ENCODE data around the gene SORL1-AS1.
"Not testable (repeated sequence)": the region's sequence is repeated elsewhere in the genome, so short reads cannot be mapped to it uniquely, and the experiment has no call there.

SORL1-AS1 gene

DNA sequence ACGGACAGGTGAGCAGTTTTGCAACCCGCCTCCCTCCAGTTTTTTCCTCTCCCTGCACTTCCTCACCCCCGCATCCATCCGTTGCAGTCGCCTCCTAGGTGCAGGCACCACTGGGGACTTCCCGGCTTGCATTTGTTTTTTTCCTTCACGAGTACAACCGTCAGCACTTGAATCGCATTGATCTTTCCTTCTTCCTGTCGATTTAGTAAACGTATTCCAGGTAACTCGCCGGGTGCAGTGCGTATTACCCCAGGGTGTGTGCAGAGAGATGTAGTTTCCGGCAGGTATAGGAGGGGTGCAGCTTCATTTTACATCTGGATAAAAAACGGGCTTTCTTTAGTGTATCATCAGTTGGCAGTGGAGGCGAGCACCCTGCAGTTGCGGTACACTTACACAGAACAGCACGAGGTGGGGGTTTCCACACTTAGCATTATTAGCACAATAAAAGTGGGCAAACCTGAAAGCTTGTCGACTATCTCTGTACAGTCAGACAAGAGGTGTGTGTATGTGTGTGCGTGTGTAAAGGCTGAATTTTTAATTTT is at the start of gene SORL1-AS1:
Gene SORL1-AS1, minus strand, starts transcription at position 359 of the 542 bp plus-strand sequence.
- peak; percentile 42 for DNase-seq (ENCODE audit: low read depth, low spot score)

DNA sequence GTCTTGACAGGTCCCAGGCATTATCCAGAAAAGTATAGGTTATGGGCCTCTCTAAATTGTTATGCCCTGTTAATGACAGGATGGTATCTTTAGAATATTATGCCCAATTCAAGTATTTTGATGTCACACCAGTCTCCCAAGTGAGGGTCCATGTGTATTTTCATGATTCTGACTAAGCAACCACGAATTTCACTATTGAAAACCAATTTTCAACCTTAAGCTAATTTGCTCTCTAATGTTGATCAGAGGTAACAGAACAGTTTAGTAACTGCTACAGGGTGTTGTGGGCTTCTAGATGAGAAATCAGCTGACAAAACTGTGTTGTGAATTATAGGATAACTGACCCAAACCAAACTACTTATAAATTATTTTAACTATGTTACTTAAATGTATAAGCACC is 48.0 kb upstream of the SORL1-AS1 start:
- no peak for DNase-seq (ENCODE audit: low read depth, low spot score)

DNA sequence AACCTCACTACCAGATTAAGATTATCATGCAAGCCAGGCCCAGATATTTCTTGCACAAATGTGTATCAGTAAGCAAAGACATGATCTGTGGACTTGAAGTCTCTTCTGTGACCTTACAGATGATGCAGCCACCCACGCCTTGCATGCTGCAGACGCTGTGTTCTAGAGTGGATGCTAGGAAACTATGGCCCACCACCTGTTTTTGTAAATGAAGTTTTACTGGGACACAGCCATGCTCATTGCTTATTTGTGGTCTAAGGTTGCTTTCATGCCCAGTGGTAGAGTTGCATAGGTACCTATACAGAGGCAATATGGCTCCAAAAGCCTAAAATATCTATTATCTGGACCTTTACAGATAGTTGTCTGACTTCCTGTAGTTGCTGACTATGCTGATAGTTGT is 47.5 kb upstream of the SORL1-AS1 start:
- no peak for DNase-seq (ENCODE audit: low read depth, low spot score)

DNA sequence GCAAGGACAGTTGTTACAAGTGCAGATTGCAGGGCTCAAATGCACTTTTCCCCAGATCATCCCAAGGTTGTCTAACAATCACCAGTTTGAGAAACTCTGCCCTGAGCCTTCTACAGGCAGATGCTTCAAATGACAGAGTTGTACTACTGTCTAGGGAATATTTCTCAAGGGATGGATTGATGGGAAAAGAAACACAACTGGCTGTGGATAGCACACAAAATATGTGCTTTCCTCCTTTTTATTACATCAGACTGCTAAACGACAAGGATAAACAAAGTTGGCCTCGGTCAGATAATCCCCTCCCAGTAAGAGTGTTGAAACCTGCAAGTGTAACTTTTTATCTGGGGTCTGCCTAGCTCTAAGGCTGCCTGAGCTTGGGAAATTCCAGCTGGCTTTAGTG is 46.6 kb upstream of the SORL1-AS1 start:
- no peak for DNase-seq (ENCODE audit: low read depth, low spot score)

DNA sequence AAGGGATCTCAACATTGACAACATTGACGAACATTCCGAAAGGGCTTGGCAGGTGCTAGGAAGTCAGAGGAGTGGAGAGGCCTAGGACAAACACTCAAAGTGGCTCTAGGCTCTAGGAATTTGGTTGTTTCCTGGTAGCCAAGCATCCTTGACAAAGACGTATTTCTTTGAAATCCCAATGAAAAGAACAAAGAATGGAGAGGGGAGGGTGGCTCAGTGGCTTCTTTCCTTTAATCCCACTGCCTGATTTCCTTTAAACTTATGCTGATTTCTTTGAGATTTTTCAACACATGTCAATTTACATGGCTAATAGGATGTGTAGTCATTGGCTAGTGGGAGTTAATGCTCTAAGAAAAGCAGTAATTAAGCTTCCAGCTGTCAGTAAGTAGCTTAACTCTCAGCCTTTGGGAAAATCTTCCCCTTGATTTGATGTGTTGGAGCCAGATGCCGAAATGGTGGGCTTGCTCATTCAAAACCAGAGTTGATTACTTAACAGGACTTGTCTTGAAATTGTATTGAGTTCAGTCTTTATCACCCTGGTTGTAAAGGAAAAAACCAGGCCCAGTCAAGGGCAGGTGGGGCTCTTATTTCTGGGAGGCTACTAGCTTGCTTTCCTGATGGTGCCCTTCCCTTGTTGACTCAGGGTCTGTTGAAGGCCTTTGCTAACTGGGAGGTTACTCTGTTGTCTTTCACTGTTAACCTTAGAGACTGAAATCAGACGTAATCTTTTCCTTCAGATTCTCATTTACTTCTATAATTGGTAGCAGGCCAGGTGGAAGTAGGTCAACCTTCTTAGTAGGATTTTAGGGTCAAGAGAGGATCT is 44.6 kb upstream of the SORL1-AS1 start:
- no peak for DNase-seq (ENCODE audit: low read depth, low spot score)

DNA sequence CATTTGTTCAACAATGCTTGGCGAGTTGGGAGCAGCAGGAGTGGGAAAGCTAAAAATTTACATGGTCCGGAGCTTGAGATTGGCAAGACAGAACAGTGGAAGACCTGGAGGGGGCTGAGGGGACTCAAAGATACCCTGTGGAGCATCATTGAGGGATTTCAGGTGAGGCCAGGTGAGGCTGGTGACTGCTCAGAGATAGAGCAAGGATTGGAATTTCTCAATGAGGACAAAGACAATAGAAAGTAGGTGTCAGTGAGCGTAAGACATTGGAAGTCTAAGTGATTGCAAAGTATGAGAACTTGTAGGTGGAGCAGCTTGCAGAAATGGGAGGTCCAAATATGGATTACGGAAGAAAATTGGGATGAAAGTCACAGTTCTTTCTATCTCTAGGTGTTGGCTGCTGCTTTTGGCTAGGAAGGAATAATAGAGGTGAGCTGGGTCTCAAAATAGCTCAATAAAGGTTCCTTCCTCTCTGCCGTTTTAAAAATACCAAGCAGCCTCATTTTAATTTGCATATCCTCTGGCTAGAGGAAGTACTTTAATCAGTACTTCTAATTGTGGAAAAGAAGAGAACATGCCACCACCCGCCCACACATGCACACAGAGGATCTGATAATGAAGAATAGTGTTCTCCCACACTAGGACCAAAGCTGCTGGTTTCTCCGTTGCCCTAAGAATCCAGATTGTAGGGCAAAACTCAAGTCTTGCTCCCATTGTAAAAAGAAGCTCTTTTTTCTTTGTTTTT is 41.8 kb upstream of the SORL1-AS1 start:
- DNase-seq (ENCODE audit: low read depth, low spot score): no peak

DNA sequence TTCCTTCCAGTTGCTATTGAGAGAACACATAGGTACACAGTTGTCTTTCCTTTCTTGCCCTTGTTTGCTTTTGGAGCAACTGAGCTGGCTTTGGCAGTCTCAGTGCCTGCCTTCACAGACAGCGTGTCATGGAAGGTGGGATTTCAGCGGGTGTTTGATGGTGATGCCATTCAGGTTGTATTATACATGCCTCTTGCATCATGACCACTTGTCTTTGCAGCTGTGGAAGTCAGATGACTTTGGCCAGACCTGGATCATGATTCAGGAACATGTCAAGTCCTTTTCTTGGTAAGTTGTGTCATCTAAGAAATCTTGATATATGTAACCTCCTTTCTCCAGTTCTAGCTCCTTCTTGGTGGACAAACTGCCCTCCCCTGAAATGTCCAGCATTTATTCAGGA is 37.1 kb upstream of the SORL1-AS1 start:
- no peak for DNase-seq (ENCODE audit: low read depth, low spot score)

DNA sequence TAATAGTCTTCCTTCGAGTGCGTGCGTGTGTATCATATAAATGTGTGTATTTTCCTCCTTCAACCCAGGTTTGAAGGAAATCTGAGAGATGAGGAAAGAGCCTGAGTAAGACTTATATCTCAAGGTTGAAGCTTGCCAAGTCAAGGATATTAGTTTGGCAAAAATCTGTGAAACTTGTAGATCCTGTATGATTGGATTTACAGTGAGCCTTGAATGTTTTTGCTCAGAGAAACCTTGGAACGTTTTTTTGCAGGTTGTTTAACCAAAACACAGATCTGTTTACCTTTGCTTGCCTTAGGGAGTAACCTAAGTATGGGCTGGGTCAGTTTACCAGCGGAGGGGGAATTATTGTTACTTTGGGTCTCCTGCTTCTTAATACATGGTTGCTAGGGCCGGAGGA is 35.9 kb upstream of the SORL1-AS1 start:
- DNase-seq (ENCODE audit: low read depth, low spot score): no peak

DNA sequence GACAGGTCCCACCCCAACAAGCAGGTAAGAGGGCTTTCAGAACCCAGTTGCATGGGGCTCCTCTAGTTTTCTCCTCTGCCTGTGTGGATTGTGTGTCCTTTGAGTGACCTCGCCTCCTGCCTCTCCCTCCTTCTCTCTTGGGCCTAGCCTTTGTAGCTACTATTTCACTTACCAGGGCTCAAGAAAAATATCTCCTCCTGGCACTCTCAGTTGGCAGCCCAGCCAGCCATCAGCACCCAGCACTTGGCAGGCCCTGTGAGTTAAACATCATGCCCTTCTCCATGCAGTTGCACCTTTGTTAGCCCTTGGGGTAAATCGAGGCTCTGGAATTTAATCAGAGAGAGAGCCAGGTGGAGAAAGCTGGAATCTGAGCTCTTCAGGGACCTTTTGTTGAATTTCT is 35.4 kb upstream of the SORL1-AS1 start:
- no peak for DNase-seq (ENCODE audit: low read depth, low spot score)

DNA sequence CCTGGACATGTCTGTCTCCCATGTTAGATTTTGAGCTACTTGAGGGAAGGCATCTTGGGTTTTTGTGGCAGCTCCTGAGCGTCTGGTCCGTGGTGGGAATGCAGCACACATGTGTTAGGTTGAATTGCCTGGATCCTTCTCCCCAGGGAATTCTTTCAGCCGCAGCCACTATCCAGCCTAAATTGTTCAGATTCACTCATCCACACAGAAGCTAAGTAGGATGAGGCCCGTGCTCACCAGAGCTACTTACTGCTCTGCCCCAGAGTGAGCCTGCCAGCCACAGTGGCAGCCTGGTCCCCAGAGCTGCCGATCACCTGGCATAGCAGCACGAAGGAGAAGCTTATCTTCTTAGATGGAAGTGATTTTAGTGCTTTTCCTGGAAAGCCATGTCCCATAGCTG is 34.4 kb upstream of the SORL1-AS1 start:
- no peak for DNase-seq (ENCODE audit: low read depth, low spot score)

DNA sequence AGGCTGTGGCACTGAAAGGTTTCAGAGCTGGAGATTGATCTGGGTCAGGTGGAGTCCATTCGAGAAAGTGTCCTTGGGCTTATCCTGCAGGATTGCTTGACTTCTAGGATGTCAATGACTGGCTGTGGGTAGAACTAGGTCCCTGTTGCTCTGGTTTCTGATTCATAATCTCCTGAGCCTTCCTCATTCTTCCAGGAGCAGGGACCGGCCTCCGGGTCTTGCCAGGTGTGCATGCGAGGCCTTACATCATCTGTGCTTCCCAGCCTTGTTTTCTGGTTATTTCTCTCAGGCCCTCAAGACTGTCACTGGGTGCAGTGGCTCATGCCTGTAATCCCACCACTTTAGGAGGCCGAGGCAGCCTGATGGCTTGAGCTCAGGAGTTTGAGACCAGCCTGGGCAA is 33.3 kb upstream of the SORL1-AS1 start:
- no peak for DNase-seq (ENCODE audit: low read depth, low spot score)

DNA sequence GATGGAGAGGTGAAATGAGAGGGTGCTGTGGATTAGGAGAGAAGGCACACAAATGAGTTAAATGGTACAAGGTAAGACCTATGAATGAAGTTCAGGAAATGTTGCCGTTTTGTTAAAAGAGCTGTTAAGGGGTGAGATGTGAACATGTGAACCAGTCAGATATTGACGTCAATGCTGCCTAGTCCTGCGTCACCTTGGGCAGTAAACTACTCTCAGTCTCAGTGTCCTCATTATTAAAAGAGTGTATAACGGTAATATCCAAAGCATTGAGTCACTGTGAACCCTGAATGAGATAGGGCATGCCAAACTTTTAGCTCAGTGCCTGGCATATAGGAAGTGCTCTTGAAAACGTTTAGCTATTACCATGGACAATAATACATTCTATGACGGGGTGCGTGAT is 32.4 kb upstream of the SORL1-AS1 start:
- DNase-seq (ENCODE audit: low read depth, low spot score): no peak

DNA sequence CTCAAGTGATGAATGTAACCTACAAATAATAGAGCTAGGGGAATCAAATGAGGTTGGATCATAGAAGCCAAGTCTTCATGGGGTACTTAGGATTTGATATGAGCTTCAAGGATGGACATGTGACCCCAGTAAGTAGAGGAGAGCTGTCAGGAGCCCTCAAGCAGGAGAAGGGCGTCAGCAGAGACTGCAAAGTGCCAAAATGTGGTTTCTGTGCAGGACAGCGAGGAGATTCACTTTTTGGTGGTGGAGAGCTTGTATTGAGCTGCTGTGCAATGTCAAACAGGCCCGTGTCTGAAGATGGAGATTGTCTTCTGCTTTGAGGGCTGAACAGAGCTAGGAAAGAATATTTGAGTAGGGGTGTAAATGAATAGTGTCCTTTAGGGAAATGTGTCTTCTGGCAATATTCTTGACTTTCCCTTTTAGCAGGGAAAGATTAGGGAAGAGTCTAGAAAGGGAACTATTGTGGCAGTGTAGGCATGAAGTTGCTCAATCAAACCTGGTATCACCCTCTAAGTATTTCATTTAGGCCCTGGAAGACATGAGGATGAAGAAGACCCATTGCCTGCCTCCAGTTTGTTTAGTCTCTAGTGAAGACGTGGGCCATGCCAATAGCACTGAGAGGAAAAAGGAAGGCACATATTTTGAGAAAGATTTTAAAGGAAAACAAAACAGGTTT is 31.2 kb upstream of the SORL1-AS1 start:
- DNase-seq (ENCODE audit: low read depth, low spot score): no peak

DNA sequence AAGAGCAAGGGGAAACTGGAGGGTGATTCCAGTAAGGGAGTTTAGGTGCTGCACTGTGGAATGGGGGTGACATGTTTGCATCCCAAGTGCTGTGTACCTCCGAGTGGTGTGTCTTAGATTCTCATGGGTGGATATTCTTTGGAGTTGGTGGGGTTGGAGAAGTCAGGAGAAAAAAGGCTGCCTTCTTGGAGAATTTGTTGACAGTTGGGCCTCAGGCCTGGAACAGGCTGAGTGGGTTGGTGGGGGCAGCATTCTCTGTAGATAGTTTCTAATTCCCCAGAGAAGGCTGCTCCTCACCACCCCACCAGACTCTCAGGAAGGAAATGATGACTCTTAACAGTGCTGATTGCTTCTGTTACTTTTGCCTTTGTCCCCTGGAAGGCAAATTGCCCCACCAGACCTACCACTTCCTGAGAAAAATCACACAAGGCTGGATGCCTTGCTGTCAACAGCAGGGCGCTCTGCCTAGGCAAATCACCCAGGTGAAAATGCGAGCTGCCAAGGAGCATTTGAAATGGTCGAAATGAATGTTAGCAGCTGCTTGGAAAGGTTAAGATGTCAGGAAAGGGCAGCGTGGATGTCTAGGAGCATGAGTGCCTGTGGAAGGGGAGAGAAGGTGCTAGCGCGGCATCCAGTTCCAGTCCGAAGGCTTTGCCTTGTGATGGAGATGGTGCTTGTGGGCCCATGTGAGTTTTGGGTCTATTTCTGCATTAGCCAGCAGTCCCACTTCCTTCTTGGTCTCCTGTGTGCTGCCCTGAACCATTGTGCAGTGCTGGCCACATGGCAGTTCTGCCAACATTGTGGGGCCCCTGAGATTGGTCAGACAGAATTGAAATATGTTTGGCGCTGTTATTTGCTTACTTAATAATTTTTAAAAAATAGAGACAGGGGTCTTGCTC is 29.7 kb upstream of the SORL1-AS1 start:
- no peak for DNase-seq (ENCODE audit: low read depth, low spot score)

DNA sequence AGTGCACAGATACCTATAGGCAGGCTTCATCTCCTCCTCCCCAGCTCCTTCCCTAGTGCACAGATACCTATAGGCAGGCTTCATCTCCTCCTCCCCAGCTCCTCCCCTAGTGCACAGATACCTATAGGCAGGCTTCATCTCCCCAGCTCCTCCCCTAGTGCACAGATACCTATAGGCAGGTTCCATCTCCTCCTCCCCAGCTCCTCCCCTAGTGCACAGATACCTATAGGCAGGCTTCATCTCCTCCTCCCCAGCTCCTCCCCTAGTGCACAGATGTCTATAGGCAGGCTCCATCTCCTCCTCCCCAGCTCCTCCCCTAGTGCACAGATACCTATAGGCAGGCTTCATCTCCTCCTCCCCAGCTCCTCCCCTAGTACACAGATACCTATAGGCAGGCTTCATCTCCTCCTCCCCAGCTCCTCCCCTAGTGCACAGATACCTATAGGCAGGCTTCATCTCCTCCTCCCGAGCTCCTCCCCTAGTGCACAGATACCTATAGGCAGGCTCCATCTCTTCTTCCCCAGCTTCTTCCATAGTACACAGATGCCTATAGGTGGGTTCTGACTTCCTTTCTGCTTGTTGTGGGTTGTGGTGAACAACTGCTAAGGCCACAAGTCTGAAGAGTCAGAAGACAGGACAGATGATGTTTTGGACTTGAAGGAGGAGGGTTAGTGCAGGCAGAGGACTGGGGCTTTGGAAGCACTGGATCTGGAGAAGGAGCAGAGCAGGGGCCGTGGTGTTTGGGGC is 28.9 kb upstream of the SORL1-AS1 start:
- DNase-seq (ENCODE audit: low read depth, low spot score): not testable (repeated sequence)

DNA sequence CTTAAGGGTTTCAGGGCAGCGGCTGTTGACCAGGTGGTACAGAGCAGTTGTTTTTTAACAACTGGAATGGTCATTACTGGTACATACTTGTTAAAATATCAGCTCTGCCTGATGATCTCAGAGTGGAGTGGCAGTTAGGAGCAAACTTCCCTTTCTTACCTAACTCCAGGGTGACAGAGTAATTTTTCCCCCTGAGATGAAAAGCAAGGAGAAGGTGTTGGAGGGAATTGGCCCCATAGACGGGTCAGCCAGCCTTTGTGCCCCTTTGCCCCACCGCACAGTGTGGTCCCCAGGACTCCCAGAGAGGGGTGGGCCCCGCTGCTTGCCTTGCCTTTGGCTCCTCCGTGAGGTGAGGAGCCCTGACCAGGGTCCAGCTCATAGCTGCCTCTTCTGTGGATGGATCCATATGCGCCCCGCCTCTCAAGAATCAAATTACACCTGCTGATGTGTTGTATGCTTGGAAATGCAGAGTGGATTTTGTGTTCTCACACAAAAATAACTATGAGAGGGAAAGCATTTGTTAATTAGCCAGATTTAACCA is 27.0 kb upstream of the SORL1-AS1 start:
- DNase-seq (ENCODE audit: low read depth, low spot score): no peak

DNA sequence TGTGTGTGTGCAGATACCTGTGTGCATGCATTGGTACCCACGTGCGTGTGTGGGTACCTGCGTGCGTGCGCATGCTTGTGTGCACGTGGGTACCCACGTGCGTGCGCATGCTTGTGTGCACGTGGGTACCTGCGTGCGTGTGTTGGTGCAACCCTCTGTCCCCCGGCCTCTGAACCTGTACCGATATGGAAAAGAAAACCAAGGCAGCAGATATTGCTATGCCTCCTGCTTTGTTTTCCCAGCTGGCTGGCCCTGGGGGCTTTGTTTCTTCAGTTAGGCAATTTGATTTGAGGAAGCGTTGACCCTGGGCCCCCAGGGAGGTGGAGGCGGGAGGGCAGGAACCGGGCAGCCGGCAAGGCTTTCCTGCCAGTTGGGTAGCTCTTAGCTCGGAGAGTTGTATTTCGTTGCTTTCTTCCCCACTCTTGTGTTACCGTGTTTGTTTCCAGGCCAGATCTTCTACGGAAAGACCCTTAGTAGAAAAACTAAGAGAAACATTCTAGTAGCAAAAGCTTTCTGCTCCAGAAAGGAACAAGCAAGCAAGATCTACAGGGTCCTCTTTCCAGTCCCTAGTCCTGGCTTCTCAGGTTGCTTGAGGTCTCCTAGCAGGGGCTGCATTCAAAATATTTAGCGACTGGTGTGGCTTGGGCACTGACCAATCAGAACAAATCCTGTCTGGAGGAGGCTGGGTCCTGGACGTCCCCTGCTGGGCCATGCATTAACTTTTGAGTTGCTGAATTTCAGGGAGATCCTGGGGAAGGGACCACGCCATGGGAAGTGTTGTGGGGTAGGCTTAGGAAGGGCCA is 26.3 kb upstream of the SORL1-AS1 start:
- no peak for DNase-seq (ENCODE audit: low read depth, low spot score)

DNA sequence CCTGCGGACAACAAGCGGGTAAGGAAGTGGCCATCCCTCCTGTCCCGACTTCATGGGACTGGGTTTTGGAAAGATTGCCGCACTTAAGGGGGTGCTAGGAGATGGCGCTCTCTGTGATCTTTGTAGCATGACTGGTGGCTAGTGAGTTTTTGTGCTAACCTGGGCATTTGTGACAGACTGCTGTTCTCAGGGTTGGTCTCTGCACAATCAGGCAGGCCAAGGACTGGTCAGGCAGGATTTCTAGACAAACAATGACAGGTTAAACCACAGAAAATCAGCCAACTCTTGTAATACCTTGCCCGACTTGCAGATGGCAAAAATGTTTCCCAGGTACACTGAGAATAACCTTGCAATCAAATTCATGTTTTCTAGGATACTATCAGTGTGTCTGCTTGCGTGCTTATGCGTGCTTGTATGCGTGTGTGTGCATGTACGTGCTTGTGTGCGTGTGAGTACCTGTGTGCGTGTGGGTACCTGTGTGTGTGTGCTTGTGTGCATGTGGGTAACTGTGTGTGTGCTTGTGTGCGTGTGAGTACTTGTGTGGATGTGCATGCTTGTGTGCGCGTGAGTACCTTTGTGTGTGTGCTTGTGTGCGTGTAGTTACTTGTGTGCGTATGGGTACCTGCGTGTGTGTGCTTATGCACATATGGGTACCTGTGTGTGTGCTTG is 25.6 kb upstream of the SORL1-AS1 start:
- DNase-seq (ENCODE audit: low read depth, low spot score): no peak

All from activated CD4-positive, CD25-positive, alpha-beta regulatory T cell treated with anti-CD3 and anti-CD28 coated beads, Interleukin-2, amount 50 U/mL, for 16 hours (primary cell).